ENCODE measurements around the gene TAS1R3.
A peak's percentile ranks its signal among the peaks of the same experiment; 100 is the strongest.

The TAS1R3 gene

GRCh38 chr1:1347663-1348419, 16.8 kb downstream of the TAS1R3 start:
- in situ Hi-C loops (cut with HindIII; ENCODE audit: low sequenced_read_pairs): no loop called here
- H3K4me3 ChIP-seq (ENCODE audit: low read depth, low read length): peak overlapping the region; percentile 71
- TF ChIP-seq, protein P1, sequence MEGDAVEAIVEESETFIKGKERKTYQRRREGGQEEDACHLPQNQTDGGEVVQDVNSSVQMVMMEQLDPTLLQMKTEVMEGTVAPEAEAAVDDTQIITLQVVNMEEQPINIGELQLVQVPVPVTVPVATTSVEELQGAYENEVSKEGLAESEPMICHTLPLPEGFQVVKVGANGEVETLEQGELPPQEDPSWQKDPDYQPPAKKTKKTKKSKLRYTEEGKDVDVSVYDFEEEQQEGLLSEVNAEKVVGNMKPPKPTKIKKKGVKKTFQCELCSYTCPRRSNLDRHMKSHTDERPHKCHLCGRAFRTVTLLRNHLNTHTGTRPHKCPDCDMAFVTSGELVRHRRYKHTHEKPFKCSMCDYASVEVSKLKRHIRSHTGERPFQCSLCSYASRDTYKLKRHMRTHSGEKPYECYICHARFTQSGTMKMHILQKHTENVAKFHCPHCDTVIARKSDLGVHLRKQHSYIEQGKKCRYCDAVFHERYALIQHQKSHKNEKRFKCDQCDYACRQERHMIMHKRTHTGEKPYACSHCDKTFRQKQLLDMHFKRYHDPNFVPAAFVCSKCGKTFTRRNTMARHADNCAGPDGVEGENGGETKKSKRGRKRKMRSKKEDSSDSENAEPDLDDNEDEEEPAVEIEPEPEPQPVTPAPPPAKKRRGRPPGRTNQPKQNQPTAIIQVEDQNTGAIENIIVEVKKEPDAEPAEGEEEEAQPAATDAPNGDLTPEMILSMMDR (IDR thresholded peaks at IDR 0.05; ENCODE audit: low read depth, low read length): no peak
- DNase-seq (ENCODE audit: low read depth, low spot score): peak; percentile 31

DNA sequence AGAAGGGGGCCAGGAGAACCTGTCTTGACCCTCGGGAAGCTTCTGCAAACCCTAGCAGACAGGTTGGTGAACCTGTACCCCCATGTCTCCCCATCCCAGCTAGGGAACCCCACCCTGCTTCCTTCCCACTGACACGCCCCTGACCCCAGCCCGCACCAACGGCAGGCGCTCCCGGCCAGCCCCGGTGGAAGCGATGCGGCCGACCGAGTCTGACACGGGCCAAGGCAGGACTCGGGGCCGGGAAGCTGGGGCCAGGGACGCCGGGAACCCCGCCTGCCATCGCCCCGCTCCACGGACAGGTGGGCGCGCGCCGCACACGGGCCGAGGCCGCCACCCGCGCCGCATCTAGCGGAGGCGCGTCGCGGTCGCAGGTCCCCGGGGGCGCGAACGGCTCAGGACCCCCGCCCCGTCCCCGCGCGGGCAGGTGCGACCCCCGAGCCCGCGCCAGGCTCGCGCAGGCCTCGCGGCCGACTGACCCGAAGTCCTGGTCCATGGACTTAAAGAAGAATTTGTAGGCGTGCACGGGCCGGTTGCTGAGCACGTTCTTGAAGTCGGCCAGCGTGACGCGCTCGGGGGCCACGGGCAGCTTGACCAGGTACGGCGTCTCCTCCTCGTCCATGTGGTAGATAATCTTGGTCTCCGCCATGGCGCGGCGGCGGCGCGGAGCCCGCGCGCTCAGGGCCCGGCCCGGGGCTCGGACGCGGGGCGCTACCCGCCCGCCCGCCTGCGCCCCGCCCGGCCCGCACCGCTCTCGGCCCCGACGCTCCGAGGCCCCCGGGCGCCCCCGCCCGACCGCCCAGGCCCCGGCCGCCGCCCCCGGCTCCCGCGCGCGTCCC, 17.6 kb downstream of the TAS1R3 start:
- in situ Hi-C loops (cut with HindIII; ENCODE audit: low sequenced_read_pairs): no loop called here
- peak; percentile 52 for DNase-seq (ENCODE audit: low read depth, low spot score)
- TF ChIP-seq, protein P1 (IDR thresholded peaks at IDR 0.05; ENCODE audit: low read depth, low read length): no peak
- H3K4me3 ChIP-seq (ENCODE audit: low read depth, low read length): peak overlapping the region; percentile 71

- in situ Hi-C loops (cut with HindIII; ENCODE audit: low sequenced_read_pairs): no loop called here
- H3K4me3 ChIP-seq (ENCODE audit: low read depth, low read length): peak within 1 kb of the TSS; percentile 71
- peak; percentile 61 for DNase-seq (ENCODE audit: low read depth, low spot score)
- TF ChIP-seq, protein P1 (IDR thresholded peaks at IDR 0.05; ENCODE audit: low read depth, low read length): peak; percentile 66
Observed at GRCh38 chr1:1349256-1350012, 18.4 kb downstream of the TAS1R3 start, which contains the start of gene DVL1. DVL1 (minus strand) TSS chr1:1349418; CDS start chr1:1349065, 353 bp downstream.

DNA sequence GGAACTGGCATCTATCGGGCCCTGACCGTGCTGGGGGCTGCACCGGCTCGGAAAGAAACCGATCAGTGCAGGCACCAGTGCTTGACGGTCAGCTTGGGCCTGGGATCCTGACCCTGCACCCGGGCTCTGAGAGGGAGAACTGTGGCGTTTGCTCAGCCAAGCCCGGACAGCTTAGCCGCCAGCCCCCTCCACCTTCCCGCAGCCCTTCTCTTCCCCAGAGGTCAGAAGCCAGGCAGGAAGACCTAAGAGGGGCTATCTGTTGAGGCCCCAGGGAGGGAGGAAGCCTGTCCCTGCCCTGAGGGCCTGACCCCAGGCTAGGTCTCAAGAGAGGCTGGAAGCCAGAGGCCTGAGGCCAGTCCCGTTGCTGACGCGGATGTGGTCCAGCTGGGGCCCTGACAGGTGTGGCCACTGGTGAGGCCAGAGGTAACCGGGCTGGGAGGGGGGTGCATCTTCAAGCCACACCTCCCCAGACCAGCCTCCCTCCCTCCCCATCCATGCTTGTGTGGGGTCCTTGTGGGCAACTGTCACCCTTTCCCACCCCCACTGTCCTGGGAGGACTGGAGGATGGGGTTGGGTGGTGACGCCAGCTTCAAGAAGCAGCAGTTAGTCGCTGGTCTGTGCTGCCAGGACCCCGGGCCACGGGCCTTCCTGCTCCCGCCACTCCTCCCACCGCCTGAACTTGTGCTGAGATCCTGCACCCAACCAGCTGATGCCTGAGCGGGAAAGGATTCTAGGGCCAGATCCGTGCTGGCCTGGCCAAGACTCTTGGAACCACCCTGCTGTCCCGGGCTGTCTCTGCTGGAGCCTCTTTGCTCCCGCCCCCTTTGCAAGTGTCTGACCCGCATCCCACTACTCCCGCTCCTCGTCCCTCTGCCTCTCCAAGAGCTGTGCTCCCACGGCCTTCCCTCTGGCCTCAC, 20.7 kb downstream of the TAS1R3 start:
- TF ChIP-seq, protein P1 (IDR thresholded peaks at IDR 0.05; ENCODE audit: low read depth, low read length): no peak
- H3K4me3 ChIP-seq (ENCODE audit: low read depth, low read length): no peak overlapping the region
- in situ Hi-C loops (cut with HindIII; ENCODE audit: low sequenced_read_pairs): no loop called here
- no peak for DNase-seq (ENCODE audit: low read depth, low spot score)

- H3K4me3 ChIP-seq (ENCODE audit: low read depth, low read length): no peak overlapping the region
- in situ Hi-C loops (cut with HindIII; ENCODE audit: low sequenced_read_pairs): no loop called here
- TF ChIP-seq, protein P1 (IDR thresholded peaks at IDR 0.05; ENCODE audit: low read depth, low read length): no peak
- no peak for DNase-seq (ENCODE audit: low read depth, low spot score)
Observed at GRCh38 chr1:1352786-1353388, 21.8 kb downstream of the TAS1R3 start.

Measured in astrocyte of the spinal cord (primary cell).